Mammary epithelial cell (primary cell): ENCODE results near the gene RNU7-1.

Experiments
- CTCF ChIP-seq, 2 donors: IDR thresholded peaks in 1 of 2; conservative IDR thresholded peaks in 1 of 2; 2 replicates each; pipeline ENCODE4 v1.5.1; 2011 to 2012; ENCODE audit warnings: inconsistent platforms in 2 of 2, low read length in 2 of 2, mild to moderate bottlenecking in 2 of 2, control low read depth in 1 of 2, low read depth in 1 of 2; ENCODE audit not compliant: insufficient read depth in 1 of 2; ENCODE audit errors: extremely low read depth in 1 of 2
- EZH2 ChIP-seq: IDR thresholded peaks from 2 replicates; pipeline ENCODE4 v1.6.1; 2012; ENCODE audit warnings: low read length, inconsistent platforms, borderline replicate concordance

GRCh38 chr12:6957151-6957701 is 13.6 kb downstream of the RNU7-1 start:
- TF ChIP-seq CTCF (conservative IDR thresholded peaks at IDR 0.05 in 1 of 2, IDR thresholded peaks at IDR 0.05 in 1 of 2; ENCODE audit: extremely low read depth in 1 of 2, insufficient read depth in 1 of 2, low read depth in 1 of 2, low read length in 2 of 2): no peak
- TF ChIP-seq EZH2: no peak
